Amniotic epithelial cell (primary cell): ENCODE results near the gene PLEKHG5.

Experiments used
- DNase-seq: peaks from one replicate; pipeline ENCODE4 v3.0.0-alpha.2; 2010; ENCODE audit warnings: low read depth

Gene PLEKHG5

GRCh38 chr1:6491480-6491962, at the start of gene PLEKHG5:
Gene PLEKHG5 (minus strand): TSS chr1:6491667. CDS start chr1:6477571, 14,096 bp downstream.
- peak; percentile 41 for DNase-seq

GRCh38 chr1:6538956-6539355, 47.5 kb upstream of the PLEKHG5 start:
- peak; percentile 32 for DNase-seq

- DNase-seq, result no peak
Measured at GRCh38 chr1:6536291-6536690, 44.8 kb upstream of the PLEKHG5 start.

DNA sequence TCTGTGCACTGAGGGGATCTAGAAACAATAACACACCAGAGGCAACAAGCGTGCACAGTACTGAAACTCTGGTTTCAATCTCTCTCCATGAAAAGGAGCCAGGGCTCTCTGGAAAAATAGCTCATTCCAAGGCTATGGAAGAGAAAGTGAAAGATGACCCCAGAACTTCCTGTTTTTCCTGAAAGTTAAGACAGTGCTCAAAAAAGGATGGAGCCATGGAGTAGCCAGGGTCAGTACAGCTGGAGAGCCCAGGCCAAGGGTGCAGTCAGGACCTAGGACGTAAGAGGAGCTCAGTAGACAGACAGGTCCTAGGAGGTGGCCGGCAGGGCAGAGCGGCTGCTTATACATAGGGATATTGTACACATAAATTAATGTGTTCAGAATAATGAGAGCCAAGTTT, 43.7 kb upstream of the PLEKHG5 start:
- DNase-seq, result no peak

GRCh38 chr1:6534248-6534822, 42.9 kb upstream of the PLEKHG5 start:
- DNase-seq, result no peak

GRCh38 chr1:6531996-6532395, 40.5 kb upstream of the PLEKHG5 start:
- no peak for DNase-seq

- no peak for DNase-seq
Measured at GRCh38 chr1:6530504-6531160, 39.2 kb upstream of the PLEKHG5 start.

- no peak for DNase-seq
Measured at GRCh38 chr1:6528492-6528891, 37.0 kb upstream of the PLEKHG5 start.

DNA sequence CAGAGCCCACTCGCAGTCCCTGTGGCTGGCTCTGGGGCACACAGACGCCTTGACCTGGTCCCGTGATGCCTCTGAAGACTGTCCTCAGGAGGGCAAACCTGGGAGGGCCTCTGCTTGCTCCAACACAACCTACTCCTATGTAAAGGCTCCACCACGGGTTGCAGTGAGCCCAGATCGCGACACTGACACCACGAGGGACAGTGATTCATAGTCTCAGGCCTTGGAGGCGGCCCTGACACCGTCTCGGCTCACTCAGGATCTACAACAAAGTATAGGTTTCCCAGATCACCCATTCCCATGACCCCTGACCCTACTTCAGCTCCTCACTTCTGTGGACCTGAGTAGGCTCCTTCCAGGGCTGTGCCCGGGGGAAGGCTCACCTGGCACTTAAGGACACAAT, 34.8 kb upstream of the PLEKHG5 start:
- DNase-seq, result no peak

DNA sequence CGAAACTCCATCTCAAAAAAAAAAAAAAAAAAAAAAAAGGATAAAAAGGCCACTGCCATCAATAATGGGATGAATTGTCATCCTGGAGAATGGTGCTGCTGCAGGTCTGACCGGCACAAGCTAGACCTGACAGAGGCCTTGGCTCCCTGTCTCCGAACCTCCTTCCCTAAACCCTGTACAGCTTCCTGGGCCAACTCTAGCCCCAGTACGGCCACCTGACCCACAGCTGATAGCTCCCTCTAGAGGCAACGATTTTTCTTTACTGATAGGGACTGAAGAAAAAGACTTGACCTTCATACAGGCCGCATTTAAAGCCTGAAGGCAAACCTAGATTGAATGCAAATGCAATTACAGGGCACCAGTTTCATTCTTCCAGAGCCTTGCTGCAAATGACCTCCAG, 32.1 kb upstream of the PLEKHG5 start:
- DNase-seq, result peak; percentile 49

DNA sequence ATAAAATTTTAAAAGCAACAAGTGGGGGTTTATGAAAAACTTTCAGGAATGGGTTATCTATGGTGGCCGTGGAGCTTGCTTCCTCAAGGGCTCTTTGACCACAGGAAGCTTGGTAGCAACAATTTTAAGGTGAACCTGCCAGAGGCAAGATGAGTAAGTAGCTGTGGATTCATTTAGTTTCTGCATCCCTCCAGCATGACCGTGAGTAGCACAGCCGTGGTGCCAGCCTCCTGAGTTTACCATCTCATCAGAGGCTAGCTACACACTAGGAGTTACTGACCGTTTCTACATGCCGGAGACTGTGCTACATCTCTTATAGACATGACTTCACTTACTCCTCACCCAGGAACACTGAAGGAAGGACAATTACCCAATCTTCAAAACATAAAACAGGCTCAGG, 30.1 kb upstream of the PLEKHG5 start:
- DNase-seq, result peak; percentile 24

- peak; percentile 57 for DNase-seq
Measured at GRCh38 chr1:6519935-6520671, 28.6 kb upstream of the PLEKHG5 start.

DNA sequence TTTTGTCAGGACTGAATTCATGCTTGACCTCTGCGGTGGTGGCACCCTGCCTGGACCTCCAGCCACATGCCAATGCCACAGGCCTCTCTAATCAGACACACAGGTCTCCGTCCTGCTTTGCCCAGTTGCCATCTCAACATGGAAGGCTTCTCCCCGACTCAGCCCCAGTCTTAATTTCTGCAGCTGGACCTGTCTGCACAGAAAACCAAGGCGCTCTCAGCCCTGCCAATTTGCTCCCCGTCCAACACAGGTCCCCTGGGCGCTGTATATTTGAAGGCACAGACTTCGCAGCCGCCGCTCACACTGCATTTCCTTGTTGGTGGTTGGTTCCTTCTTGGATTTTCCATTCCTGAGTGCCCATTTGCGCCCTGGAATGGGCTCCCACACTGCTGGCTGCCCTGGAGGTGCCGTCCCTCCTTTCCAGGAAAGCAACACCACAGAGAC, 28.0 kb upstream of the PLEKHG5 start:
- no peak for DNase-seq

- no peak for DNase-seq
Measured at GRCh38 chr1:6517435-6517851, 26.0 kb upstream of the PLEKHG5 start.

DNA sequence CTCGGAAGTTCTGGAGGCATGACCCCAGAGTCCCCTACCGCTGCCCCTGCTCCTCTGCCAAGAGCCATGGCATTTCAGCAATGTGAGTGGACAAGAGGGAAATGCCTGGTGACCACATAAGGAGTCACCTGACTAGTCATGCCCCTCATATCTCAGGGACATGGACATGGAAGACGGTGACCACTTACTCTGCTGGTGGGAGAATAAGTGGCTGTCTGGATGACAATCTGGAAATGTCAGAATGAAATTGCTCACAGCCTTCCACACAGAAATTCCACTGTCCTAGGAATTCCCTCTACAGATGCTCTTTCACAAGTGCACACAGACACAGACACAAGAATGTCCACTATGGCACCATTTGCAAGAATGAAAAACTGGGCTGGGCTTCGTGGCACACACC, 24.3 kb upstream of the PLEKHG5 start:
- peak; percentile 21 for DNase-seq

DNA sequence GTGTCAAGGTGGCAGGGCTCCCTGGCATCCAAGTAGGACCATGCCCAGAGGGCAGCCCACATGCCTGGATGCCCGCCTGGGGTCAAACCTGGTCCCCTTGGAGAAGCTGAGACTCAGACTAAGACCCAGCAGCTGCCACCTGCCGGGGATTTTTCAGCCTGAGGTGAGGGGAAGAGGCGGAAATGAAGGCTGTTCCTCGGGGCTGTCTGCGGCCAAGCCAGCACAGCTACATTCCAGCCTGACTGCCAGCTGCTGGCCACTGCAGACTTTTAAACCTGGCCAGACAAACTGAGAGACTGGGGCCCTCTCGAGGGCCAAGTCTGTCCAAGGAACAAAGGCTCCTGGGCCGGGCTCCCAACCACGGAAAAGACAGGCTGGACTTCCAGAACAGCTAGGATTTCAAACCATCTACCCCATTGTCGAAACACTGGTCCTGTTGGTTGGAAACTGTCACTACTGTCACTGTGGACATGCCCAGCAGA, 21.9 kb upstream of the PLEKHG5 start:
- no peak for DNase-seq

GRCh38 chr1:6512908-6513280, 21.4 kb upstream of the PLEKHG5 start:
- no peak for DNase-seq

DNA sequence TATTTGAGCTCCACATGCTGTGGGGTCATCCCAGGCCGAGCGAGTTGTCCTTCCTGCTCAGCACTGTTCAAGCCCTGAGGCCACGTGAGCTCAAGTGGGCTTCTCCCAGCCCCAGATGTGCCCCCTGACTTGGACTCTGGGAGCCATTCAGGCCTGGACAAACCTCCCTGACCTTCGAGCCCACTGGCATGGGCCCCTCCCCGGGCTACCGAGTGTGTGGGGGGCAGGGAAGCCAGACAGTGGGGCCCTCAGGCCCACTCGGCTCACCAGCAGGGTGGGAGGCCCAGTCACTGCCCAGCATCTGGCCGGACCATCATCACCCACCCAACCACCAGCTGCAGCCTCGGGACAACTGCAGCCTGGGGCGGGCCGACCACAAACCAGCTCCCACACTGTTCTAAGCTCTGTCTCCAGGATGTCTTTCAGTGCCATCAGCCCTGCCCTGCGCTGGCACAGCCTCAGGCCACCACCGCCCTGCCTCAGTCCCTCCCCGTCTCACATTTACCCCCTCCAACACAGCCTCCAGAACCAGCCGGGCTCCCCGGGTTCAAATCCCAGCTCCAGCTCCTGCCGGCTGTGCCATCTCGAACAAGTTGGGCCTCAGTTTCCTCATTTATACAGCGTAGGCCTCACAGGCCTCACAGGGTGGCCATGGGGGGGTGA, 20.9 kb upstream of the PLEKHG5 start:
- DNase-seq, result no peak

GRCh38 chr1:6511561-6512244, 20.2 kb upstream of the PLEKHG5 start:
- DNase-seq, result no peak

DNA sequence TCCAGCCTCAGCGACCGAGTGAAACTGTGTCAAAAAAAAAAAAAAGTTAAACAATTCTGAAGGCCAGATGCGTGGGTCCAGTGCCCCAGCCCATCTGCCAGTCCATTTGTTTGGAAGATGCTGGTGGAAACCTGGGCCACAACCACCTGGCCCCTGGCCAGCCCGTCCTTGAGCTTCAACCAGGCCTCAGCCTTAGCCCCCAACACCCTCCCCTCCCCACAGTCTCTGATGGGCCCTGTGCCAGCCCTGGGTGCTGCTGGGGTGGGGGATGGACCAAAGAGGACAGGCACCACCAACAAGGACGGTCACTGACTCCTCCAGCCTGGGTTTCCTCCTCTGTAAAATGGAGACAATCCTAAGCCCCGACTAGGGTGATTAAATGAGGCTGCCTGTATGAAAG, 19.6 kb upstream of the PLEKHG5 start:
- no peak for DNase-seq

- DNase-seq, result no peak
Measured at GRCh38 chr1:6510493-6510892, 19.0 kb upstream of the PLEKHG5 start.

- DNase-seq, result no peak
Measured at GRCh38 chr1:6509919-6510291, 18.4 kb upstream of the PLEKHG5 start.
